Measurements from ENCODE around the gene KRT80.
A peak's percentile ranks its signal among the peaks of the same experiment; 100 is the strongest.

The KRT80 gene

DNA sequence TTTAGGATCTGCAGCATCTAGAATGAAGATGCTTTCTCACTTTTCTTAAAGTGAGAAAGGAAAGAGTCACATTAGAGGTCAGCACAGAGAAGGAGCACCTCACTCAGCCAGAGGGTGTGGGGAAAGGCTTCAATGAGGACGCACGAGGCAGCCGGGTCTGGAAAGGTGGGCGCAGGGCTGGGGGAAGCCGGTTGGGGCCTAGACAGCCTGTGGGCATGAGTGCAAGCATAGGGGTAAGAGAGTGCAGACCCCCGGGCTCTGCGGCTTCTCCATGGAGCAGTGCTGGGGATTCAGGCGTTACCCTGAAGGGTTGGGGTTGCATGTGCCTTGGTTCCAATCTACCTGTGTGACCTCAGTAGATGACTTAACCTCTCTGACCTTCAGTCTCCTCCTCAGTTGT, 49.9 kb downstream of the KRT80 start:
- Histone ChIP-seq H3K4me3 (replicated peaks; ENCODE audit: insufficient read depth, low read length) (no peak overlapping the region), H3K27ac (replicated peaks) (no peak overlapping the region), H3K27me3 (ENCODE audit: insufficient read depth, poor library complexity, severe bottlenecking) (no peaks in the 10 kb centered on the region)
- TF ChIP-seq GABPA (IDR thresholded peaks at IDR 0.05; ENCODE audit: low read depth) (no peak), SPI1 (IDR thresholded peaks at IDR 0.05; ENCODE audit: borderline replicate concordance, low read depth) (no peak), POLR2AphosphoS5 (IDR thresholded peaks at IDR 0.05; ENCODE audit: low read depth) (no peak)
- TF ChIP-seq, protein P1, sequence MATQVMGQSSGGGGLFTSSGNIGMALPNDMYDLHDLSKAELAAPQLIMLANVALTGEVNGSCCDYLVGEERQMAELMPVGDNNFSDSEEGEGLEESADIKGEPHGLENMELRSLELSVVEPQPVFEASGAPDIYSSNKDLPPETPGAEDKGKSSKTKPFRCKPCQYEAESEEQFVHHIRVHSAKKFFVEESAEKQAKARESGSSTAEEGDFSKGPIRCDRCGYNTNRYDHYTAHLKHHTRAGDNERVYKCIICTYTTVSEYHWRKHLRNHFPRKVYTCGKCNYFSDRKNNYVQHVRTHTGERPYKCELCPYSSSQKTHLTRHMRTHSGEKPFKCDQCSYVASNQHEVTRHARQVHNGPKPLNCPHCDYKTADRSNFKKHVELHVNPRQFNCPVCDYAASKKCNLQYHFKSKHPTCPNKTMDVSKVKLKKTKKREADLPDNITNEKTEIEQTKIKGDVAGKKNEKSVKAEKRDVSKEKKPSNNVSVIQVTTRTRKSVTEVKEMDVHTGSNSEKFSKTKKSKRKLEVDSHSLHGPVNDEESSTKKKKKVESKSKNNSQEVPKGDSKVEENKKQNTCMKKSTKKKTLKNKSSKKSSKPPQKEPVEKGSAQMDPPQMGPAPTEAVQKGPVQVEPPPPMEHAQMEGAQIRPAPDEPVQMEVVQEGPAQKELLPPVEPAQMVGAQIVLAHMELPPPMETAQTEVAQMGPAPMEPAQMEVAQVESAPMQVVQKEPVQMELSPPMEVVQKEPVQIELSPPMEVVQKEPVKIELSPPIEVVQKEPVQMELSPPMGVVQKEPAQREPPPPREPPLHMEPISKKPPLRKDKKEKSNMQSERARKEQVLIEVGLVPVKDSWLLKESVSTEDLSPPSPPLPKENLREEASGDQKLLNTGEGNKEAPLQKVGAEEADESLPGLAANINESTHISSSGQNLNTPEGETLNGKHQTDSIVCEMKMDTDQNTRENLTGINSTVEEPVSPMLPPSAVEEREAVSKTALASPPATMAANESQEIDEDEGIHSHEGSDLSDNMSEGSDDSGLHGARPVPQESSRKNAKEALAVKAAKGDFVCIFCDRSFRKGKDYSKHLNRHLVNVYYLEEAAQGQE (IDR thresholded peaks at IDR 0.05; ENCODE audit: insufficient replicate concordance, low read depth), result no peak
- TF ChIP-seq, protein P2, sequence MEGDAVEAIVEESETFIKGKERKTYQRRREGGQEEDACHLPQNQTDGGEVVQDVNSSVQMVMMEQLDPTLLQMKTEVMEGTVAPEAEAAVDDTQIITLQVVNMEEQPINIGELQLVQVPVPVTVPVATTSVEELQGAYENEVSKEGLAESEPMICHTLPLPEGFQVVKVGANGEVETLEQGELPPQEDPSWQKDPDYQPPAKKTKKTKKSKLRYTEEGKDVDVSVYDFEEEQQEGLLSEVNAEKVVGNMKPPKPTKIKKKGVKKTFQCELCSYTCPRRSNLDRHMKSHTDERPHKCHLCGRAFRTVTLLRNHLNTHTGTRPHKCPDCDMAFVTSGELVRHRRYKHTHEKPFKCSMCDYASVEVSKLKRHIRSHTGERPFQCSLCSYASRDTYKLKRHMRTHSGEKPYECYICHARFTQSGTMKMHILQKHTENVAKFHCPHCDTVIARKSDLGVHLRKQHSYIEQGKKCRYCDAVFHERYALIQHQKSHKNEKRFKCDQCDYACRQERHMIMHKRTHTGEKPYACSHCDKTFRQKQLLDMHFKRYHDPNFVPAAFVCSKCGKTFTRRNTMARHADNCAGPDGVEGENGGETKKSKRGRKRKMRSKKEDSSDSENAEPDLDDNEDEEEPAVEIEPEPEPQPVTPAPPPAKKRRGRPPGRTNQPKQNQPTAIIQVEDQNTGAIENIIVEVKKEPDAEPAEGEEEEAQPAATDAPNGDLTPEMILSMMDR (IDR thresholded peaks at IDR 0.05; ENCODE audit: insufficient read depth, low read length), result no peak
- DNase-seq (ENCODE audit: low read depth in 1 of 2, low spot score in 1 of 2), result no peak

DNA sequence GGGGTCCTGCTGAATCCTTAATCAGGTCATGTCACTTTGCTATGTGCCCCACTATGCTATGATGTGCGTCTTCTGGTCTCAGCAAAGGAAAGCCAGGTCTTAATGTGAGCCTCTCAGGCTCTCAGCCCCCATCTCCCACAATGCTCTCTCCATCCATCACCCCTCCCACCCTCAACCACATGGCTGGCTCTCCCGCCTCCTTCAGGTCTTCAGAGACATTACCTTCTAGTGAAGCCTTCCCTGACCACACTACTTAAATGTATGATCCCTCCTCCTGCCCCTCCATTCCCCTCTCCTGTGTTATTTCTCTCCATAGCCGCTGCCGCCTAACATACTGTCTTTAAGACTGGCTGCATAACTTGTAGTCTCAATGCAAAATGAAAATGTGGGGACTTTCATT, 50.5 kb downstream of the KRT80 start:
- Histone ChIP-seq H3K4me3 (replicated peaks; ENCODE audit: insufficient read depth, low read length) (no peak overlapping the region), H3K27me3 (ENCODE audit: insufficient read depth, poor library complexity, severe bottlenecking) (no peaks in the 10 kb centered on the region), H3K27ac (replicated peaks) (no peak overlapping the region)
- DNase-seq (ENCODE audit: low read depth in 1 of 2, low spot score in 1 of 2), result no peak
- TF ChIP-seq, protein P1 (IDR thresholded peaks at IDR 0.05; ENCODE audit: insufficient replicate concordance, low read depth), result no peak
- TF ChIP-seq POLR2AphosphoS5 (IDR thresholded peaks at IDR 0.05; ENCODE audit: low read depth), result no peak

DNA sequence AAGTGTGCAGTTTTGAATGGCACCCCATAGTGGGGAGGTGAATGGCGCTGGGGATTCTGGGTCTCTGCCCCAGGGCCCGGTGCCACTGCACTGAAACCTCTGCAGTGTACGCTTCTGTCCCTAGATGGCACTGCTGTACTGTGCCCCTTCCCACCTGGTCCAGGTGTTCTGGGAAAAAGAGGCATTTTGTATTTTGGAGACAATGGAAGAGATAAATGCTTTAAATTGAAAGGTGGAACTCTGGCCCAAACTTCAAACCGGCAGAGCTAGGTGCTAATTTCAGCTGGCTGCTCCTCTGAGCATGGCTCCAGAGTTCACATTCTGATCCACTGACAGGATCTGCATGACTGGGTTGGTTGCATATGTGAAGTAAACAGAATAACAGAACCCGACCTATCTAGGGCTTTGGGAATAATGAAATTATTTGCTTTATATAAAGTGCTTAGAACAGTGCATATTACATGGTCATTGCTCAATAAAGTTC, 52.2 kb downstream of the KRT80 start:
- H3K27ac ChIP-seq (replicated peaks), result no peak overlapping the region

More for the DNA sequence above, 52.2 kb downstream of the KRT80 start:
- Histone ChIP-seq H3K4me3 (replicated peaks; ENCODE audit: insufficient read depth, low read length) (no peak overlapping the region), H3K27me3 (ENCODE audit: insufficient read depth, poor library complexity, severe bottlenecking) (no peaks in the 10 kb centered on the region)
- no peak for TF ChIP-seq POLR2AphosphoS5 (IDR thresholded peaks at IDR 0.05; ENCODE audit: low read depth)
- TF ChIP-seq SPI1 (IDR thresholded peaks at IDR 0.05; ENCODE audit: borderline replicate concordance, low read depth), result no peak
- TF ChIP-seq, protein P1 (IDR thresholded peaks at IDR 0.05; ENCODE audit: insufficient replicate concordance, low read depth), result no peak
- TF ChIP-seq, protein P2 (IDR thresholded peaks at IDR 0.05; ENCODE audit: insufficient read depth, low read length), result peak; percentile 29
- no peak for TF ChIP-seq GABPA (IDR thresholded peaks at IDR 0.05; ENCODE audit: low read depth)
- DNase-seq (ENCODE audit: low read depth in 1 of 2, low spot score in 1 of 2), result no peak

Data from HL-60 (cell line).